Measurements from ENCODE around the gene TADA2A. TPM values are rescaled to one million over a fixed set of nuclear protein-coding genes. Genes with fewer than 3 reads are reported as not detected.

TADA2A gene
- polyA plus RNA-seq, 1 donor (not counting 4 experiments of a cell fraction or from before 2014, with no cell fraction given) = 13.8 TPM

DNA sequence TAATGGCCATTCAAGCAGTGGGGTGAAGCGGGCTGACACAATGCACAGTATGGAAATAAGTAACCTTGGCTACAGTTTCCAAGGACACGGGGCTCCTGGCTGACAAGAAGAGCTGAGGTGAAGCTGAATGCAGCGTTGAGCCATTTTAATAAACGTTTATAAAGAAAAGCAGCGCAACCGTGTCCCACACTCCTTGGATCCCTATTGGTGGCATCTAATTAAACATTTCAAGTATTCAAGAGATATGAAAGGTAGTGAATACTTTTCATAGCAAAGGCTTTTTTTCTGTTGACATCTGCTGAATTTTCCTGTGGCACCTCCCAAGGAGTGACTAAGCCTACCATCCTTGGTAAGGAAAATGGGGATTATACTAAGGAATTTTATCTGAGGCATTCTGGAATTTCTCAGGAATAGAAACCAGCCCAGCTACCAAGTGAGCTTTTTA, 109.5 kb downstream of the TADA2A start:
- H3K27ac ChIP-seq (ENCODE audit: control insufficient read depth, insufficient read depth, low read length) = no peak overlapping the region
- H3K4me3 ChIP-seq (ENCODE audit: control insufficient read depth in 2 of 3, extremely low read depth in 1 of 3, insufficient read depth in 2 of 3, low read depth in 1 of 3, low read length in 3 of 3) = no peak overlapping the region
- no peak overlapping the region for H3K9ac ChIP-seq (ENCODE audit: control insufficient read depth, extremely low read depth, insufficient read depth, low read length)
- no peaks in the 10 kb centered on the region for H3K9me3 ChIP-seq (ENCODE audit: control insufficient read depth, low read depth, low read length)
- H3K79me2 ChIP-seq (ENCODE audit: control insufficient read depth, insufficient read depth, low read length) = peaks cover 21% of the 10 kb centered on the region
- peaks cover 5% of the 10 kb centered on the region for H3K4me1 ChIP-seq (ENCODE audit: control insufficient read depth, extremely low read depth, insufficient read depth, low read length)
- no peak overlapping the region for H2AFZ ChIP-seq (ENCODE audit: control insufficient read depth, low read length)
- H4K20me1 ChIP-seq (ENCODE audit: control insufficient read depth, extremely low read depth, insufficient read depth, low read length) = peaks cover 12% of the 10 kb centered on the region
- DNase-seq (ENCODE audit: low read depth, low spot score) = no peak
- no peaks in the 10 kb centered on the region for H3K9me1 ChIP-seq (ENCODE audit: control insufficient read depth, extremely low read depth, insufficient read depth, low read length)
- no peak for FAIRE-seq
- no peak overlapping the region for H3K4me2 ChIP-seq (ENCODE audit: control insufficient read depth, extremely low read depth, insufficient read depth, low read depth, low read length)
- dilution Hi-C loops (cut with MboI; ENCODE audit: extremely low pct_ligation_motif_present, low sequenced_read_pairs) = no loop called here
- TF ChIP-seq CTCF (optimal IDR thresholded peaks at IDR 0.05 in 1 of 3, IDR thresholded peaks at IDR 0.05 in 1 of 3, conservative IDR thresholded peaks at IDR 0.05 in 1 of 3; ENCODE audit: extremely low read depth in 1 of 3, insufficient read depth in 2 of 3, low read length in 3 of 3) (no peak), EZH2 (IDR thresholded peaks at IDR 0.05; ENCODE audit: low read length) (no peak)
- peaks cover 19 to 31% of the 10 kb centered on the region in 2 experiments for H3K36me3 ChIP-seq (ENCODE audit: control insufficient read depth in 2 of 2, extremely low read depth in 1 of 2, insufficient read depth in 2 of 2, low read length in 2 of 2)
- no peaks in the 10 kb centered on the region for H3K27me3 ChIP-seq (ENCODE audit: control insufficient read depth, extremely low read depth, insufficient read depth, low read length)

GRCh38 chr17:37517881-37518280, 111.2 kb downstream of the TADA2A start:
- Histone ChIP-seq H3K9ac (ENCODE audit: control insufficient read depth, extremely low read depth, insufficient read depth, low read length) (no peak overlapping the region), H3K4me2 (ENCODE audit: control insufficient read depth, extremely low read depth, insufficient read depth, low read depth, low read length) (no peak overlapping the region), H3K36me3 (ENCODE audit: control insufficient read depth in 2 of 2, extremely low read depth in 1 of 2, insufficient read depth in 2 of 2, low read length in 2 of 2) (peaks cover 9 to 19% of the 10 kb centered on the region in 2 experiments), H3K9me1 (ENCODE audit: control insufficient read depth, extremely low read depth, insufficient read depth, low read length) (no peaks in the 10 kb centered on the region), H3K4me3 (ENCODE audit: control insufficient read depth in 2 of 3, extremely low read depth in 1 of 3, insufficient read depth in 2 of 3, low read depth in 1 of 3, low read length in 3 of 3) (no peak overlapping the region), H3K27me3 (ENCODE audit: control insufficient read depth, extremely low read depth, insufficient read depth, low read length) (no peaks in the 10 kb centered on the region), H4K20me1 (ENCODE audit: control insufficient read depth, extremely low read depth, insufficient read depth, low read length) (peaks cover 7% of the 10 kb centered on the region), H3K9me3 (ENCODE audit: control insufficient read depth, low read depth, low read length) (no peaks in the 10 kb centered on the region), H2AFZ (ENCODE audit: control insufficient read depth, low read length) (no peak overlapping the region), H3K4me1 (ENCODE audit: control insufficient read depth, extremely low read depth, insufficient read depth, low read length) (peaks cover 5% of the 10 kb centered on the region), H3K27ac (ENCODE audit: control insufficient read depth, insufficient read depth, low read length) (no peak overlapping the region), H3K79me2 (ENCODE audit: control insufficient read depth, insufficient read depth, low read length) (peaks cover 8% of the 10 kb centered on the region)
- FAIRE-seq = no peak
- TF ChIP-seq CTCF (optimal IDR thresholded peaks at IDR 0.05 in 1 of 3, IDR thresholded peaks at IDR 0.05 in 1 of 3, conservative IDR thresholded peaks at IDR 0.05 in 1 of 3; ENCODE audit: extremely low read depth in 1 of 3, insufficient read depth in 2 of 3, low read length in 3 of 3) = no peak
- TF ChIP-seq EZH2 (IDR thresholded peaks at IDR 0.05; ENCODE audit: low read length) = no peak
- no peak for DNase-seq (ENCODE audit: low read depth, low spot score)
- dilution Hi-C loops (cut with MboI; ENCODE audit: extremely low pct_ligation_motif_present, low sequenced_read_pairs) = no loop called here

All from keratinocyte (primary cell).